ENCODE data around the gene FGFRL1.

The FGFRL1 gene

GRCh38 chr4:1032861-1033260 is 21.4 kb downstream of the FGFRL1 start:
- DNase-seq (ENCODE audit: low read depth): no peak
- TF ChIP-seq CTCF (IDR thresholded peaks at IDR 0.05; ENCODE audit: low read depth, low read length, missing control alignments): no peak
- H3K4me3 ChIP-seq (ENCODE audit: low read depth, low read length): no peak overlapping the region

GRCh38 chr4:1033840-1034551 is 22.6 kb downstream of the FGFRL1 start:
- TF ChIP-seq CTCF (IDR thresholded peaks at IDR 0.05; ENCODE audit: low read depth, low read length, missing control alignments): no peak
- DNase-seq (ENCODE audit: low read depth): no peak
- H3K4me3 ChIP-seq (ENCODE audit: low read depth, low read length): no peak overlapping the region

- no peak for DNase-seq (ENCODE audit: low read depth)
- no peak overlapping the region for H3K4me3 ChIP-seq (ENCODE audit: low read depth, low read length)
- no peak for TF ChIP-seq CTCF (IDR thresholded peaks at IDR 0.05; ENCODE audit: low read depth, low read length, missing control alignments)
These were observed 24.1 kb downstream of the FGFRL1 start for GRCh38 chr4:1035510-1035909.

GRCh38 chr4:1036095-1036494 is 24.7 kb downstream of the FGFRL1 start:
- TF ChIP-seq CTCF (IDR thresholded peaks at IDR 0.05; ENCODE audit: low read depth, low read length, missing control alignments): no peak
- no peak for DNase-seq (ENCODE audit: low read depth)
- H3K4me3 ChIP-seq (ENCODE audit: low read depth, low read length): no peak overlapping the region

GRCh38 chr4:1036976-1037810 is 25.8 kb downstream of the FGFRL1 start:
- H3K4me3 ChIP-seq (ENCODE audit: low read depth, low read length): no peak overlapping the region
- TF ChIP-seq CTCF (IDR thresholded peaks at IDR 0.05; ENCODE audit: low read depth, low read length, missing control alignments): no peak

GRCh38 chr4:1038948-1039492 is 27.6 kb downstream of the FGFRL1 start:
- H3K4me3 ChIP-seq (ENCODE audit: low read depth, low read length): no peak overlapping the region
- TF ChIP-seq CTCF (IDR thresholded peaks at IDR 0.05; ENCODE audit: low read depth, low read length, missing control alignments): no peak
- no peak for DNase-seq (ENCODE audit: low read depth)

More at GRCh38 chr4:1036976-1037810, 25.8 kb downstream of the FGFRL1 start:
- no peak for DNase-seq (ENCODE audit: low read depth)
